PFSK-1 (cell line): ENCODE data around the gene SDC1.

Source experiments
- FOXP2 ChIP-seq: optimal IDR thresholded peaks from 2 replicates; pipeline ENCODE3; 2011; ENCODE audit warnings: borderline replicate concordance, control low read depth, inconsistent platforms; ENCODE audit not compliant: insufficient read depth; ENCODE audit errors: extremely low read length, extremely low read depth
- POLR2AphosphoS5 ChIP-seq: IDR thresholded peaks from 2 replicates; pipeline ENCODE4 v1.6.1; 2012; ENCODE audit warnings: low read depth, mild to moderate bottlenecking, control low read depth, low read length, moderate library complexity
- SIN3A ChIP-seq: IDR thresholded peaks from 2 replicates; pipeline ENCODE4 v1.6.1; 2012; ENCODE audit warnings: mild to moderate bottlenecking, low read length, moderate library complexity, borderline replicate concordance; ENCODE audit not compliant: insufficient read depth
- TAF1 ChIP-seq: IDR thresholded peaks from 2 replicates; pipeline ENCODE4 v1.6.1; 2012; ENCODE audit warnings: low read length, control low read depth, borderline replicate concordance; ENCODE audit not compliant: insufficient read depth
- TF ChIP-seq, protein P1 (sequence below), 2 experiments: IDR thresholded peaks; 2 replicates each; pipeline versions ENCODE4 v1.6.1 to v1.8.0; 2011 to 2012; ENCODE audit warnings: low read depth in 2 of 2, low read length in 2 of 2, control low read depth in 1 of 2, inconsistent platforms in 1 of 2, mild to moderate bottlenecking in 1 of 2, moderate library complexity in 1 of 2; ENCODE audit not compliant: insufficient read depth in 1 of 2

Gene SDC1

DNA sequence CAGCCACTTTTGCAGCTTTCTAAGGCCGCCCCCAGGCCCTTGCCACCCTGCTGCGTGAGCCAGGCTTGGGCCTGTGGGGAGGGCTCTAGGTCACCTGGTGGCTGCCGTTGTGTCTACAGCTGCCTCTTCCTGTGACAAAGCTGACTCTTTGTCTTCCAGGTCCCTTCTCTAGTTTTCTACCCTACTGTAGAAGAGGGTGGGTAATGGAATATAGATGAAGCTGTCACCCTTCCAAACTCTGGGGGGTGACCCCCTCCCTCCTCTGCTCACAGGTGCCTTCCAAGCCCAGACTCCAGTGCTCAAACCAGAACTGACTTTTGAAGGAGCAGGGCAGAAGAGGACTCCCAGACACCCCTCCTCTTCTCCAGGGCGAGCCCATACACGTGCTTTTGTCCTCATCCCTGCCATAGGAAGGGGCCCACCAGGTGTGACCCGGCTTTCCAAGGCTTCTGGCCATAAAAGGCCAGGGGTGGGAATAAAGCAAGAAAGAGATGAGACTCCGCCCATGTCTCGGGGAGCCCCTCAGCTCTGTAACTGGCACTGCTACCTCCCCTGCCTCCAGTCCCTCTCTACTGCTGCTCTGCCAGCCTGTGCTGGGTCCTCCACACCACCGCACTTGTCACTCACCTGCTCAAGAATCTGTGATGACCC lies 17.9 kb upstream of the SDC1 start:
- TF ChIP-seq FOXP2: no peak
- no peak for TF ChIP-seq POLR2AphosphoS5
- TF ChIP-seq, protein P1, sequence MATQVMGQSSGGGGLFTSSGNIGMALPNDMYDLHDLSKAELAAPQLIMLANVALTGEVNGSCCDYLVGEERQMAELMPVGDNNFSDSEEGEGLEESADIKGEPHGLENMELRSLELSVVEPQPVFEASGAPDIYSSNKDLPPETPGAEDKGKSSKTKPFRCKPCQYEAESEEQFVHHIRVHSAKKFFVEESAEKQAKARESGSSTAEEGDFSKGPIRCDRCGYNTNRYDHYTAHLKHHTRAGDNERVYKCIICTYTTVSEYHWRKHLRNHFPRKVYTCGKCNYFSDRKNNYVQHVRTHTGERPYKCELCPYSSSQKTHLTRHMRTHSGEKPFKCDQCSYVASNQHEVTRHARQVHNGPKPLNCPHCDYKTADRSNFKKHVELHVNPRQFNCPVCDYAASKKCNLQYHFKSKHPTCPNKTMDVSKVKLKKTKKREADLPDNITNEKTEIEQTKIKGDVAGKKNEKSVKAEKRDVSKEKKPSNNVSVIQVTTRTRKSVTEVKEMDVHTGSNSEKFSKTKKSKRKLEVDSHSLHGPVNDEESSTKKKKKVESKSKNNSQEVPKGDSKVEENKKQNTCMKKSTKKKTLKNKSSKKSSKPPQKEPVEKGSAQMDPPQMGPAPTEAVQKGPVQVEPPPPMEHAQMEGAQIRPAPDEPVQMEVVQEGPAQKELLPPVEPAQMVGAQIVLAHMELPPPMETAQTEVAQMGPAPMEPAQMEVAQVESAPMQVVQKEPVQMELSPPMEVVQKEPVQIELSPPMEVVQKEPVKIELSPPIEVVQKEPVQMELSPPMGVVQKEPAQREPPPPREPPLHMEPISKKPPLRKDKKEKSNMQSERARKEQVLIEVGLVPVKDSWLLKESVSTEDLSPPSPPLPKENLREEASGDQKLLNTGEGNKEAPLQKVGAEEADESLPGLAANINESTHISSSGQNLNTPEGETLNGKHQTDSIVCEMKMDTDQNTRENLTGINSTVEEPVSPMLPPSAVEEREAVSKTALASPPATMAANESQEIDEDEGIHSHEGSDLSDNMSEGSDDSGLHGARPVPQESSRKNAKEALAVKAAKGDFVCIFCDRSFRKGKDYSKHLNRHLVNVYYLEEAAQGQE (IDR thresholded peaks at IDR 0.05; ENCODE audit: insufficient read depth in 1 of 2, low read depth in 2 of 2, low read length in 2 of 2): no peak
- no peak for TF ChIP-seq TAF1
- TF ChIP-seq SIN3A: no peak

DNA sequence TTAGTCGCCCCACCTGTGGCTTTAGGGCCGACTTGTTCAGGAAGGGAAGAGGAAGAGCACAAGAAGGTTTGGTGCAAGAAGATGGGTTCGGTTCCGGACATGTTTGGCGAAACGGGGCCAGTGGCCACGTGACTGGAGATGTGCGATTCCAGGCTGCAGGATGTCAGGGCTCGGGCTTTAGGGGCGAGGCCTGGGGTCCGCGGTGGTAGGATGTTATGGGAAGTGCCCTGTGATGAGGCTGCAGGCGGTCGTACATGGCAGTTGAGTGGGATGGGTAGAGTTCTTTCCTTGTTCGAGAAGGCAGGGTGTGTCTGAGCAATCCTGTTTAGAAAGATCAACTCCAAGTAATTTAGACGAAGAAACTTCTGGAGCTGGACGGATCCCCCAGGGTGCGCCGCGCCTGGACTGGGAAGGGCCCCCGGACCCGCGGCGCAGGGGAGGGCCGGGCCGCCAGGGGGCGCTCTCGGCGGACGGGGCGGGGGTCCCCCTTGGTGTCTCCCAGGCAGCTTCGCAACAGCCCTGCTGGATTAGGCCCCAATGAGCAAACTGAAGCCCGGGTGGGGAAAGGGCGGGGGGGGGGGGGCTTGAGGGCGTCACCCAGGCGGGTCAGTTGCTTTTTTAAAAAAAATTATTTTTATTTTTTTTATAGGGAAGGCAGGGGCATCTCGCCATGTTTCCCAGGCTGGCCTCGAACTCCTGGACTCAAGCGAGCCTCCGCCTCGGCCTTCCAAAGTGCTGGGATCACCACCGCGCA lies 17.2 kb upstream of the SDC1 start:
- TF ChIP-seq SIN3A (no peak), FOXP2 (no peak), POLR2AphosphoS5 (no peak), TAF1 (no peak)
- TF ChIP-seq, protein P1 (IDR thresholded peaks at IDR 0.05; ENCODE audit: insufficient read depth in 1 of 2, low read depth in 2 of 2, low read length in 2 of 2): no peak

DNA sequence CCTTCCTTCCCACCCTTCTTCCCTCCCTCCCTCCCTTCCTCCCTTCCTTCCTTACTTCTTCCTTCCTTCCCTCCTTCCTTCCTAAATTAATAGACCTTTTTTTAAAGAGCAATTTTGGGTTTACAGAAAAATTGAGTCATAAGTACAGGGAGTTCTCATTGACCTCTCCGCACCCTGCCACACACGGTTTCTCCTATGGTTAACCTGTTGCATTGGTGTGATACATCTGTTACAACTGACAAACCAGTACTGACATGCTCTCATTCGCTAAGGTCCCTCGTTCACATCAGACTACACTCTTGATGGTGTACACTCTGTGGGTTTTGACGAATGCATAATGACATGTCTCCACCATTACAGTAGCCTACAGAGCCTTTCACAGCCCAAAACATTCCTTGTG lies 11.6 kb upstream of the SDC1 start:
- TF ChIP-seq POLR2AphosphoS5 (no peak), FOXP2 (no peak), TAF1 (no peak), SIN3A (no peak)
- TF ChIP-seq, protein P1 (IDR thresholded peaks at IDR 0.05; ENCODE audit: insufficient read depth in 1 of 2, low read depth in 2 of 2, low read length in 2 of 2): no peak

DNA sequence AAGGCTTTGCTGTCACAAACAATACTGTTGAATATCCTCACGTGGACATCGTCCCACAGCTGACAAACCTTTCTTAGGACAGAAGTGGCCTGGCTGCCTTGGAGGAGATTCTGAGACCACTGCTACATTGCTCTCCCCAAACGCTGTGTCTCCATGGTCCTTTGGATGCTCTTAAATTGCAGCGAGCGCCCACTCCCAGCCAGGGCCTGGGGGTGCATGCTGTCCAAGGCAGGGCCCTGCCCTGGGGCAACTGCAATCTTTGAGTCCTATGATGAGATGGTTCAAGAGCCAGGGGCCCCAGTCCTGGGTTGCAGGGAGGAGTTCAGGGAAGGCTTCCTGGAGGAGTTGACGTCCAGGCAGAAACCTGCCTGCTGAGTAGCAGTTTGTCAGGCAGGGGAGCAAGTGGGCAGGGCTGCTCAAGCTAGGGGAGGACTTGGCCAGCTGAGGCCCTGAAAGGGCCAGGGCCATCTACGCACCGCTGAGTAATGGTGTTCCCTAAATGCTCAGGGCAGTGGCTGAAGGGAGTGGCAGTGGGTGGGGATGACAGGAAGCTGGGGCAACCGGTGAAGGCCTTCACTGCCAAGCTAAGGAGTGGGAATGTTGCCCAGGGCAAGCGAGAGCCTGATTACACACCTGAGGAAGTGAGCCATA lies 10.8 kb upstream of the SDC1 start:
- no peak for TF ChIP-seq FOXP2
- no peak for TF ChIP-seq SIN3A
- no peak for TF ChIP-seq POLR2AphosphoS5
- TF ChIP-seq, protein P1 (IDR thresholded peaks at IDR 0.05; ENCODE audit: insufficient read depth in 1 of 2, low read depth in 2 of 2, low read length in 2 of 2): no peak
- no peak for TF ChIP-seq TAF1
